ENCODE data around the gene AKIRIN2.
"Not testable (repeated sequence)": the region's sequence is repeated elsewhere in the genome, so short reads cannot be mapped to it uniquely, and the experiment has no call there.

The AKIRIN2 gene

DNA sequence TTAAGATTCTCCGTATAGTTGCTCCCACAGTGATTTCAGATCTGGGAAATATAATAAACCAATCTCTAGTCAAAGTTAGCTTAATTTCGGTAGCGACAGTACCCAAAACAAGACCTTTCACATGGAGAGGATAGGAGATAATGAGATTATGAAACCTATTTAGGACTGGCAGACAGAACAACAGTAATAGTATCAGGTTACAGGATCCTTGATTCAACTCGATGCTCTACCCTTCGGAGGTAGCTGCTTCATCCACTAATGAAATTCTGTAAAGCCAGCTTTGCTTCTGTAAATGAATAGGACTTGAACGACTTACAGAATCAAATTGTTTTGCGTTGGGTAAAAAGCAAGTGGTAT, 534 bp upstream of the AKIRIN2 start:
- peak overlapping the region; percentile 88 for H3K4me3 ChIP-seq (ENCODE audit: insufficient read depth, low read depth, low read length, poor library complexity, severe bottlenecking)

DNA sequence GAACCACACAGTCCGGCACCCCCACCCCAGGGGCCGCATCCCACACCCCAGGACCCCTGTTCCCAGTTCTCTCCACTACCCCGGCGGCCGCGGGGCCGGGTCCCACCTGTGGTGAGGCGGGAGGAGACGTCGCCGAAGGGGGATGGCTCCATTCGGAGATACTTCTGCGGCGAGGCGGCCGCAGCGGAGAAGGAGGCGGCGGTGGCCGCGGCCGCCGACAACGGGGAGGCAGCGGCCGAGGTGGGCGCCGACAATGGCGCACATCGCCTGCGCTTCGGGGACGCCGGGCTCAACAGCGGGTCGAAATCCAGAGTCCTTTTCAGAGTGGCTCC, 723 bp downstream of the AKIRIN2 start:
- DNase-seq, result peak in 1 of 3 donors; percentile 11
- Histone ChIP-seq H3K27me3 (replicated peaks; ENCODE audit: control insufficient read depth, insufficient read depth, low read length, poor library complexity, severe bottlenecking) (no peaks in the 10 kb centered on the region), H3K36me3 (ENCODE audit: control insufficient read depth, insufficient read depth, low read length) (no peaks in the 10 kb centered on the region), H3K9me3 (ENCODE audit: control insufficient read depth, low read length) (no peaks in the 10 kb centered on the region), H3K4me3 (ENCODE audit: insufficient read depth, low read depth, low read length, poor library complexity, severe bottlenecking) (peak overlapping the region; percentile 88), H3K27ac (ENCODE audit: insufficient read depth, low read length, poor library complexity, severe bottlenecking) (peak overlapping the region; percentile 93), H3K4me1 (ENCODE audit: control insufficient read depth, insufficient read depth, low read length, poor library complexity, severe bottlenecking) (peaks cover 10% of the 10 kb centered on the region)

More for the DNA sequence above, 534 bp upstream of the AKIRIN2 start:
- no peaks in the 10 kb centered on the region for H3K9me3 ChIP-seq (ENCODE audit: control insufficient read depth, low read length)
- H3K36me3 ChIP-seq (ENCODE audit: control insufficient read depth, insufficient read depth, low read length), result no peaks in the 10 kb centered on the region
- peak overlapping the region; percentile 76 for H3K27ac ChIP-seq (ENCODE audit: insufficient read depth, low read length, poor library complexity, severe bottlenecking)
- H3K4me1 ChIP-seq (ENCODE audit: control insufficient read depth, insufficient read depth, low read length, poor library complexity, severe bottlenecking), result peaks cover 6% of the 10 kb centered on the region
- DNase-seq, result no peak
- no peaks in the 10 kb centered on the region for H3K27me3 ChIP-seq (replicated peaks; ENCODE audit: control insufficient read depth, insufficient read depth, low read length, poor library complexity, severe bottlenecking)

- peak; percentile 13 to 16 (median 13) for DNase-seq
- H3K36me3 ChIP-seq (ENCODE audit: control insufficient read depth, insufficient read depth, low read length), result no peaks in the 10 kb centered on the region
- no peaks in the 10 kb centered on the region for H3K27me3 ChIP-seq (replicated peaks; ENCODE audit: control insufficient read depth, insufficient read depth, low read length, poor library complexity, severe bottlenecking)
- peak overlapping the region; percentile 93 for H3K27ac ChIP-seq (ENCODE audit: insufficient read depth, low read length, poor library complexity, severe bottlenecking)
- peaks cover 15% of the 10 kb centered on the region for H3K4me1 ChIP-seq (ENCODE audit: control insufficient read depth, insufficient read depth, low read length, poor library complexity, severe bottlenecking)
- no peaks in the 10 kb centered on the region for H3K9me3 ChIP-seq (ENCODE audit: control insufficient read depth, low read length)
- peak overlapping the region; percentile 88 for H3K4me3 ChIP-seq (ENCODE audit: insufficient read depth, low read depth, low read length, poor library complexity, severe bottlenecking)
These were observed 1.4 kb downstream of the AKIRIN2 start for GRCh38 chr6:87700397-87701343.

DNA sequence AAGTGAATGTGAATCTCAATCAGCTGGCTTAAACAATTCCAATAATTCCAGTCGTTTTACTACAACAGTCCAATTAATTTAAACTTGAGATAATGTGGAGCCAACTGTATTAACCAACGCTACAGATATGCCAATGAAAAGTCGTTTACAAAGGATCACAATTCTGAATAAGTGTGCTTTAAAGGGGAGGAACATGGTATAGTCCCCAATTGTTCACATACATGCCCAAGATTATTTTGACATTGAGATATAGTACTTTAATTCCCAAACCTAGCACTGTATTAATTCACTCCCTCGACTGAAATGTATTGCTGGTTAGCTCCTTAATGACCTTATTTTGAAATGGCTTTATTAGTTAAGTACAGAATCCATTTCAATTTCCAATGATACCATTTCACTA, 2.5 kb downstream of the AKIRIN2 start:
- no peak overlapping the region for H3K27ac ChIP-seq (ENCODE audit: insufficient read depth, low read length, poor library complexity, severe bottlenecking)

DNA sequence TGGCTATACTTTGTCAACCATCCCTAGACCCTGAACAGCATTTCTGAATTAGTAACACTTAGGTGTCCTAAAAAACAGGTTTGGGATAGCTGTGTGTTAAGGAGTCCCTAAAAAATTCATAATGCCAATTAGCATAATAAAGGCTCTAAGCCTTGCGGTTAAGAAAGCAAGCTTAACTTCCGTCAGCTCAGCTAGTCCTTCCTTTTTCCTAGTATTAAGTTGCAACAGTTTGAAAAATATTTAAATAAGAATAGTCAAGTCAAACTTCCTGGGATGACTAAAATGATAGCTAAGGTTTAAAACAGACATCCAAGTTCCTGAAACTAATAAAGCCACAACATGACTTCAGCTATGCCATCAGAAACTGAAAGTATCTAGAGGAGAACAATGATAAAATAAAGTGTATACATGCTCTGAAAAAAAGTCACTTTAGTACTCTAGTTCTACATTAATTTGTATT, 3.5 kb downstream of the AKIRIN2 start:
- H3K27me3 ChIP-seq (replicated peaks; ENCODE audit: control insufficient read depth, insufficient read depth, low read length, poor library complexity, severe bottlenecking), result no peaks in the 10 kb centered on the region
- peak overlapping the region; percentile 21 for H3K27ac ChIP-seq (ENCODE audit: insufficient read depth, low read length, poor library complexity, severe bottlenecking)
- no peak for DNase-seq
- peak overlapping the region; percentile 88 for H3K4me3 ChIP-seq (ENCODE audit: insufficient read depth, low read depth, low read length, poor library complexity, severe bottlenecking)
- H3K4me1 ChIP-seq (ENCODE audit: control insufficient read depth, insufficient read depth, low read length, poor library complexity, severe bottlenecking), result peaks cover 26% of the 10 kb centered on the region
- H3K9me3 ChIP-seq (ENCODE audit: control insufficient read depth, low read length), result no peaks in the 10 kb centered on the region
- no peaks in the 10 kb centered on the region for H3K36me3 ChIP-seq (ENCODE audit: control insufficient read depth, insufficient read depth, low read length)

More for the DNA sequence above, 2.5 kb downstream of the AKIRIN2 start:
- H3K27me3 ChIP-seq (replicated peaks; ENCODE audit: control insufficient read depth, insufficient read depth, low read length, poor library complexity, severe bottlenecking), result no peaks in the 10 kb centered on the region
- H3K36me3 ChIP-seq (ENCODE audit: control insufficient read depth, insufficient read depth, low read length), result no peaks in the 10 kb centered on the region
- H3K4me3 ChIP-seq (ENCODE audit: insufficient read depth, low read depth, low read length, poor library complexity, severe bottlenecking), result peak overlapping the region; percentile 88
- no peak for DNase-seq
- H3K9me3 ChIP-seq (ENCODE audit: control insufficient read depth, low read length), result no peaks in the 10 kb centered on the region
- H3K4me1 ChIP-seq (ENCODE audit: control insufficient read depth, insufficient read depth, low read length, poor library complexity, severe bottlenecking), result peaks cover 23% of the 10 kb centered on the region

GRCh38 chr6:87697581-87698546, 4.2 kb downstream of the AKIRIN2 start:
- Histone ChIP-seq H3K27ac (ENCODE audit: insufficient read depth, low read length, poor library complexity, severe bottlenecking) (peak overlapping the region; percentile 21), H3K27me3 (replicated peaks; ENCODE audit: control insufficient read depth, insufficient read depth, low read length, poor library complexity, severe bottlenecking) (no peaks in the 10 kb centered on the region), H3K4me1 (ENCODE audit: control insufficient read depth, insufficient read depth, low read length, poor library complexity, severe bottlenecking) (peaks cover 26% of the 10 kb centered on the region), H3K9me3 (ENCODE audit: control insufficient read depth, low read length) (no peaks in the 10 kb centered on the region), H3K4me3 (ENCODE audit: insufficient read depth, low read depth, low read length, poor library complexity, severe bottlenecking) (peak overlapping the region; percentile 88), H3K36me3 (ENCODE audit: control insufficient read depth, insufficient read depth, low read length) (no peaks in the 10 kb centered on the region)
- DNase-seq, result no peak

DNA sequence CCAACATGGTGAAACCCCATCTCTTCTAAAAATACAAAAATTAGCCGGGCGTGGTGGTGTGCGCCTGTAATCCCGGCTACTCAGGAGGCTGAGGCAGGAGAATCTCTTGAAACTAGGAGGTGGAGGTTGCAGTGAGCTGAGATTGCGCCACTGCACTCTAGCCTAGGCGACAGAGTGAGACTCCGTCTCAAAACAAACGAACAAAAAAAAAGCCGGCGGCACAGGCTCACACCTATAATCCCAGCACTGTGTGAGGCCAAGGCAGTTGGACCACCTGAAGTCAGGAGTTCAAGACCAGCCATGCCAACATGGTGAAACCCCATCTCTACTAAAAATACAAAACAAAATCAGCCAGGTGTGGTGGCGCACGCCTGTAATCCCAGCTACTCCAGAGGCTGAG, 5.2 kb downstream of the AKIRIN2 start:
- H3K4me1 ChIP-seq (ENCODE audit: control insufficient read depth, insufficient read depth, low read length, poor library complexity, severe bottlenecking), result peaks cover 26% of the 10 kb centered on the region
- H3K27ac ChIP-seq (ENCODE audit: insufficient read depth, low read length, poor library complexity, severe bottlenecking); H3K9me3 ChIP-seq (ENCODE audit: control insufficient read depth, low read length); H3K4me3 ChIP-seq (ENCODE audit: insufficient read depth, low read depth, low read length, poor library complexity, severe bottlenecking); H3K27me3 ChIP-seq (replicated peaks; ENCODE audit: control insufficient read depth, insufficient read depth, low read length, poor library complexity, severe bottlenecking); H3K36me3 ChIP-seq (ENCODE audit: control insufficient read depth, insufficient read depth, low read length); DNase-seq: not testable (repeated sequence)

- Histone ChIP-seq H3K27me3 (replicated peaks; ENCODE audit: control insufficient read depth, insufficient read depth, low read length, poor library complexity, severe bottlenecking) (no peaks in the 10 kb centered on the region), H3K9me3 (ENCODE audit: control insufficient read depth, low read length) (no peaks in the 10 kb centered on the region), H3K4me3 (ENCODE audit: insufficient read depth, low read depth, low read length, poor library complexity, severe bottlenecking) (no peak overlapping the region), H3K4me1 (ENCODE audit: control insufficient read depth, insufficient read depth, low read length, poor library complexity, severe bottlenecking) (peaks cover 17% of the 10 kb centered on the region), H3K36me3 (ENCODE audit: control insufficient read depth, insufficient read depth, low read length) (no peaks in the 10 kb centered on the region), H3K27ac (ENCODE audit: insufficient read depth, low read length, poor library complexity, severe bottlenecking) (no peak overlapping the region)
- no peak for DNase-seq
These were observed 9.9 kb downstream of the AKIRIN2 start for GRCh38 chr6:87692086-87692485.

DNA sequence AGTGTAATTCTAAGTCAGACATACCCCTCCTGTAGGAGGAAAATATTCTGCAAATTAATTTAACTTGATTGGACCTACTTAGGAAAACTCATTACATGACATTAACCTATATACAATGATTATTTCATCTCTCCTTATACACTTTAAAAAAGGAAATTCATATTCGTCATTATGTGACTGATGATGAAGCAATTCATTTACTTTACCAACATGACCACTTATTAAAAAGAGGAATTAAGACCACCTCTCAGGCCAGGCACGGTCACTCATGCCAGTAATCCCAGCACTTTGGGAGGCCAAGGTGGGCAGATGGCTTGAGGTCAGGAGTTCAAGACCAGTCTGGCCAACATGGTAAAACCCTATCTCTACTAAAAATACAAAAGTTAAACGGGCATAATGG, 11.6 kb downstream of the AKIRIN2 start:
- DNase-seq, result no peak
- Histone ChIP-seq H3K36me3 (ENCODE audit: control insufficient read depth, insufficient read depth, low read length) (no peaks in the 10 kb centered on the region), H3K9me3 (ENCODE audit: control insufficient read depth, low read length) (no peaks in the 10 kb centered on the region), H3K4me1 (ENCODE audit: control insufficient read depth, insufficient read depth, low read length, poor library complexity, severe bottlenecking) (peaks cover 8% of the 10 kb centered on the region), H3K4me3 (ENCODE audit: insufficient read depth, low read depth, low read length, poor library complexity, severe bottlenecking) (no peak overlapping the region), H3K27ac (ENCODE audit: insufficient read depth, low read length, poor library complexity, severe bottlenecking) (no peak overlapping the region), H3K27me3 (replicated peaks; ENCODE audit: control insufficient read depth, insufficient read depth, low read length, poor library complexity, severe bottlenecking) (no peaks in the 10 kb centered on the region)
